ENCODE results near the gene PITPNB. TPM values are rescaled to one million over a fixed set of nuclear protein-coding genes. Genes with fewer than 3 reads are reported as not detected.

Gene PITPNB
- total RNA-seq, 5 donors from 2014 or later (not counting 1 experiment from before 2014, with no cell fraction given) = 58.3 to 67.2 (median 65.9) TPM

- ChIA-PET POLR2A (interaction anchor here (0.6 kb wide), 2 partner anchors 25 to 1470 kb away, joined by 3 to 5 read pairs; no protein-coding TSS in a partner anchor), CTCF (interaction anchor here in 1 of 2 donors (0.5 to 3.2 kb wide), 3 partner anchors 14 to 908 kb away, joined by 3 to 10 read pairs (median 3); no protein-coding TSS in a partner anchor)
Measured at GRCh38 chr22:27913162-27913741, 5.8 kb downstream of the PITPNB start.

GRCh38 chr22:27912101-27912500 lies 7.0 kb downstream of the PITPNB start:
- no peaks in the 10 kb centered on the region for H3K9me3 Mint-ChIP-seq
- Histone ChIP-seq H3K36me3 (ENCODE audit: control insufficient read depth in 2 of 2, extremely low read depth in 1 of 2, insufficient read depth in 1 of 2, low read length in 1 of 2) (peaks cover 0 to 31% of the 10 kb centered on the region in 2 donors), H3K9me3 (no peaks in the 10 kb centered on the region), H3K4me3 (ENCODE audit: control insufficient read depth in 1 of 2, extremely low read depth in 1 of 2, low read length in 1 of 2) (no peak overlapping the region), H3K27ac (ENCODE audit: low read length) (no peak overlapping the region), H3K4me1 (ENCODE audit: control insufficient read depth in 1 of 2, extremely low read depth in 1 of 2, insufficient read depth in 2 of 2, low read length in 2 of 2) (peaks cover 0 to 15% of the 10 kb centered on the region in 2 experiments), H3K27me3 (replicated peaks in 1 of 2; ENCODE audit: control insufficient read depth in 2 of 2, extremely low read depth in 1 of 2, insufficient read depth in 2 of 2, low read length in 1 of 2) (no peaks in the 10 kb centered on the region)
- peaks cover 50 to 54% (median 52%) of the 10 kb centered on the region in 3 donors for H3K4me1 Mint-ChIP-seq
- no peaks in the 10 kb centered on the region for H3K27me3 Mint-ChIP-seq
- POLR2A ChIA-PET = no interaction called here
- DNase-seq (no peak), ATAC-seq (replicated peaks in 1 of 4) (no peak)
- H3K27ac Mint-ChIP-seq = no peak overlapping the region
- peaks cover 35% of the 10 kb centered on the region for H3K36me3 Mint-ChIP-seq
- no peak overlapping the region for H3K4me3 Mint-ChIP-seq
- CTCF ChIA-PET = no interaction called here

More at GRCh38 chr22:27913162-27913741, 5.8 kb downstream of the PITPNB start:
- H3K4me3 Mint-ChIP-seq = no peak overlapping the region
- DNase-seq (no peak), ATAC-seq (replicated peaks in 1 of 4) (no peak)
- H3K27ac ChIP-seq (ENCODE audit: low read length) = no peak overlapping the region
- H3K4me1 Mint-ChIP-seq = peaks cover 55 to 59% (median 57%) of the 10 kb centered on the region in 3 donors
- H3K27ac Mint-ChIP-seq = peak overlapping the region in 1 of 2 donors; percentile 3
- no peaks in the 10 kb centered on the region for H3K9me3 ChIP-seq
- peaks cover 6 to 22% of the 10 kb centered on the region in 2 experiments for H3K4me1 ChIP-seq (ENCODE audit: control insufficient read depth in 1 of 2, extremely low read depth in 1 of 2, insufficient read depth in 2 of 2, low read length in 2 of 2)
- H3K36me3 ChIP-seq (ENCODE audit: control insufficient read depth in 2 of 2, extremely low read depth in 1 of 2, insufficient read depth in 1 of 2, low read length in 1 of 2) = peaks cover 0 to 26% of the 10 kb centered on the region in 2 donors
- peaks cover 30% of the 10 kb centered on the region for H3K36me3 Mint-ChIP-seq
- no peaks in the 10 kb centered on the region for H3K9me3 Mint-ChIP-seq
- H3K4me3 ChIP-seq (ENCODE audit: control insufficient read depth in 1 of 2, extremely low read depth in 1 of 2, low read length in 1 of 2) = no peak overlapping the region
- H3K27me3 Mint-ChIP-seq = no peaks in the 10 kb centered on the region
- no peaks in the 10 kb centered on the region for H3K27me3 ChIP-seq (replicated peaks in 1 of 2; ENCODE audit: control insufficient read depth in 2 of 2, extremely low read depth in 1 of 2, insufficient read depth in 2 of 2, low read length in 1 of 2)

DNA sequence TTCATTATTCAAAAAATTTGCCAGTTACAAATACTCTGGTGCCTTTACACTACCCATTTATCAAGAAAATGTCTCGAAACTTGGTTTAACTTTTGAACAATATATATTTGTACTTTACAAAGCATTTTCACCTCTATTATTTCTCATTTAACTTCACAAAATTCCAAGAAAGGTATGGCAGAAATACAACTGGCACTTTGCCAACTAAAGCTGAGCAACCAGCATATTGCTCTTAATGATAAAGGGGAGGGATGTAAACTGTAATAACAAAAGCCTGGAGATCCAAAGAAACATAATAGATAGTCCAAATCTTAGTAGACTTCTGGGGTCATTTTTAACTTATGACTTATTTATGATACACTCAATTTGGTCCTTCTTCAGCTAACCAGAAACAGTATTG lies 7.7 kb downstream of the PITPNB start:
- DNase-seq (no peak), ATAC-seq (replicated peaks in 1 of 4) (no peak)
- WGBS (ENCODE audit: insufficient coverage) = no CpG with 5 or more reads among the region's 1 CpG
- Histone ChIP-seq H3K36me3 (ENCODE audit: control insufficient read depth in 2 of 2, extremely low read depth in 1 of 2, insufficient read depth in 1 of 2, low read length in 1 of 2) (peaks cover 0 to 39% of the 10 kb centered on the region in 2 donors), H3K9me3 (no peaks in the 10 kb centered on the region), H3K4me1 (ENCODE audit: control insufficient read depth in 1 of 2, extremely low read depth in 1 of 2, insufficient read depth in 2 of 2, low read length in 2 of 2) (peaks cover 0 to 15% of the 10 kb centered on the region in 2 experiments), H3K27me3 (replicated peaks in 1 of 2; ENCODE audit: control insufficient read depth in 2 of 2, extremely low read depth in 1 of 2, insufficient read depth in 2 of 2, low read length in 1 of 2) (no peaks in the 10 kb centered on the region), H3K27ac (ENCODE audit: low read length) (no peak overlapping the region), H3K4me3 (ENCODE audit: control insufficient read depth in 1 of 2, extremely low read depth in 1 of 2, low read length in 1 of 2) (no peak overlapping the region)
- Mint-ChIP-seq H3K27ac (no peak overlapping the region), H3K36me3 (peaks cover 40% of the 10 kb centered on the region), H3K27me3 (no peaks in the 10 kb centered on the region), H3K4me3 (no peak overlapping the region), H3K9me3 (no peaks in the 10 kb centered on the region), H3K4me1 (peaks cover 50 to 54% (median 52%) of the 10 kb centered on the region in 3 donors)
- CTCF ChIA-PET = no interaction called here
- POLR2A ChIA-PET = interaction anchor here in 1 of 2 donors (0.5 kb wide), 1 partner anchor 8 kb away, joined by 3 read pairs; the partner anchor contains the start of gene PITPNB

GRCh38 chr22:27906241-27906640 lies 12.8 kb downstream of the PITPNB start:
- Histone ChIP-seq H3K4me1 (ENCODE audit: control insufficient read depth in 1 of 2, extremely low read depth in 1 of 2, insufficient read depth in 2 of 2, low read length in 2 of 2) (peaks cover 0 to 6% of the 10 kb centered on the region in 2 experiments), H3K27ac (ENCODE audit: low read length) (no peak overlapping the region), H3K9me3 (no peaks in the 10 kb centered on the region), H3K4me3 (ENCODE audit: control insufficient read depth in 1 of 2, extremely low read depth in 1 of 2, low read length in 1 of 2) (no peak overlapping the region), H3K36me3 (ENCODE audit: control insufficient read depth in 2 of 2, extremely low read depth in 1 of 2, insufficient read depth in 1 of 2, low read length in 1 of 2) (peaks cover 0 to 55% of the 10 kb centered on the region in 2 donors), H3K27me3 (replicated peaks in 1 of 2; ENCODE audit: control insufficient read depth in 2 of 2, extremely low read depth in 1 of 2, insufficient read depth in 2 of 2, low read length in 1 of 2) (no peaks in the 10 kb centered on the region)
- ChIA-PET POLR2A (no interaction called here), CTCF (no interaction called here)
- WGBS (ENCODE audit: insufficient coverage) = no CpG with 5 or more reads among the region's 2 CpGs
- H3K4me3 Mint-ChIP-seq = no peak overlapping the region
- H3K4me1 Mint-ChIP-seq = peaks cover 41 to 43% (median 42%) of the 10 kb centered on the region in 3 donors
- H3K9me3 Mint-ChIP-seq = no peaks in the 10 kb centered on the region
- peaks cover 44% of the 10 kb centered on the region for H3K36me3 Mint-ChIP-seq
- DNase-seq (no peak), ATAC-seq (replicated peaks in 1 of 4) (no peak)
- no peaks in the 10 kb centered on the region for H3K27me3 Mint-ChIP-seq
- no peak overlapping the region for H3K27ac Mint-ChIP-seq

GRCh38 chr22:27905653-27906052 lies 13.4 kb downstream of the PITPNB start:
- no peak for DNase-seq
- CTCF ChIA-PET = interaction anchor here in 1 of 2 donors (0.8 kb wide), 1 partner anchor 14 kb away, joined by 3 read pairs; the partner anchor contains the start of gene PITPNB
- Mint-ChIP-seq H3K27ac (no peak overlapping the region), H3K27me3 (no peaks in the 10 kb centered on the region), H3K4me1 (peaks cover 38 to 47% (median 45%) of the 10 kb centered on the region in 3 donors), H3K36me3 (peaks cover 45% of the 10 kb centered on the region), H3K9me3 (no peaks in the 10 kb centered on the region), H3K4me3 (no peak overlapping the region)
- POLR2A ChIA-PET = no interaction called here
- H3K36me3 ChIP-seq (ENCODE audit: control insufficient read depth in 2 of 2, extremely low read depth in 1 of 2, insufficient read depth in 1 of 2, low read length in 1 of 2) = peaks cover 0 to 57% of the 10 kb centered on the region in 2 donors
- no peaks in the 10 kb centered on the region for H3K27me3 ChIP-seq (replicated peaks in 1 of 2; ENCODE audit: control insufficient read depth in 2 of 2, extremely low read depth in 1 of 2, insufficient read depth in 2 of 2, low read length in 1 of 2)
- peaks cover 0 to 6% of the 10 kb centered on the region in 2 experiments for H3K4me1 ChIP-seq (ENCODE audit: control insufficient read depth in 1 of 2, extremely low read depth in 1 of 2, insufficient read depth in 2 of 2, low read length in 2 of 2)
- ATAC-seq (replicated peaks in 1 of 4) = no peak
- H3K27ac ChIP-seq (ENCODE audit: low read length) = no peak overlapping the region
- 100% methylated on average over 1 of the region's 4 CpGs for WGBS (ENCODE audit: insufficient coverage)
- H3K9me3 ChIP-seq = no peaks in the 10 kb centered on the region
- H3K4me3 ChIP-seq (ENCODE audit: control insufficient read depth in 1 of 2, extremely low read depth in 1 of 2, low read length in 1 of 2) = no peak overlapping the region

DNA sequence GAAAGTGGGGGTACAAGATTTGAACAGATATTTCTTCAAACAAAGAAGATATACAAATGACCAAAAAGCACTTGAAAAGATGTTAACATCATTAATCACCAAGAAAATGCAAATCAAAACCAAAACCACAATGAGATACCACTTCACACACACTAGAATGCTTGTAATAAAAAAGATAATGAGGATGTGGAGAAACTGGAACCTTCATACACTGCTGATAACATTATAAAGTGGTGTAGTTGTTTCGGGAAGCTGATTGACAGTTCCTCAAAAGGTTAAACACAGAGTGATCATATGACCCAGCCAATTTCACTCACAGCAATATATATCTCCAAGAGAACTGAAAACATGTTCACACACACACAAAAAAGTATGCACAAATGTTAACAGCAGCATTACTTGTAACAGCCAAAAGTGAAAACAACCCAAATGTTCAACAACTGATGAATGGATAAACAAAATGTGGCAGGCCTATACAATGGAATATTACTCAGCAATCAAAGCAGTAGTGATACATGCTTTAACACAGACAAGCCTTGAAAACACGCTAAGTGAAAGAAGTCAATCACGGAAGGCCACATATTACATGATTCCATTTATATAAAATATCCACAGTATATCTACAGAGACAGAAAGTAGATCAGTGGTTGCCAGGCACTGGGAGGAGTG lies 15.1 kb downstream of the PITPNB start:
- peaks cover 0 to 48% of the 10 kb centered on the region in 2 donors for H3K36me3 ChIP-seq (ENCODE audit: control insufficient read depth in 2 of 2, extremely low read depth in 1 of 2, insufficient read depth in 1 of 2, low read length in 1 of 2)
- DNase-seq (no peak), ATAC-seq (replicated peaks in 1 of 4) (peak in 3 of 4 experiments; percentile 35 to 61 (median 41))
- WGBS (ENCODE audit: insufficient coverage) = no CpG with 5 or more reads among the region's 3 CpGs
- ChIA-PET CTCF (interaction anchor here in 1 of 2 donors (0.6 kb wide), 1 partner anchor 24 kb away, joined by 5 read pairs; no protein-coding TSS in a partner anchor), POLR2A (interaction anchor here in 1 of 2 donors (0.7 kb wide), 1 partner anchor 679 kb away, joined by 3 read pairs; no protein-coding TSS in a partner anchor)
- H3K27me3 ChIP-seq (replicated peaks in 1 of 2; ENCODE audit: control insufficient read depth in 2 of 2, extremely low read depth in 1 of 2, insufficient read depth in 2 of 2, low read length in 1 of 2) = no peaks in the 10 kb centered on the region
- no peak overlapping the region for H3K4me3 ChIP-seq (ENCODE audit: control insufficient read depth in 1 of 2, extremely low read depth in 1 of 2, low read length in 1 of 2)
- no peak overlapping the region for H3K27ac ChIP-seq (ENCODE audit: low read length)
- peaks cover 0 to 6% of the 10 kb centered on the region in 2 experiments for H3K4me1 ChIP-seq (ENCODE audit: control insufficient read depth in 1 of 2, extremely low read depth in 1 of 2, insufficient read depth in 2 of 2, low read length in 2 of 2)
- no peaks in the 10 kb centered on the region for H3K27me3 Mint-ChIP-seq
- H3K27ac Mint-ChIP-seq = peak overlapping the region in 1 of 2 donors; percentile 3
- peaks cover 38 to 46% (median 45%) of the 10 kb centered on the region in 3 donors for H3K4me1 Mint-ChIP-seq
- H3K36me3 Mint-ChIP-seq = peaks cover 38% of the 10 kb centered on the region
- no peaks in the 10 kb centered on the region for H3K9me3 Mint-ChIP-seq
- no peak overlapping the region for H3K4me3 Mint-ChIP-seq
- H3K9me3 ChIP-seq = no peaks in the 10 kb centered on the region

Measured in T-cell (primary cell).